Esophagus muscularis mucosa (tissue), 4 donors: ENCODE results near the gene MAGI1.

Experiments used
- CTCF ChIP-seq, 3 experiments: fragments of 200-600 bp in 2 of 3; fragments of 450-650 bp in 1 of 3; sonication (generic) in 2 of 3; IDR thresholded peaks; one replicate each; pipeline ENCODE4 v1.5.1; 2017 to 2019; ENCODE audit warnings: antibody characterized with exemption in 3 of 3, mild to moderate bottlenecking in 2 of 3, moderate library complexity in 1 of 3
- EP300 ChIP-seq: sonication (generic); formaldehyde crosslinking; IDR thresholded peaks from one replicate; pipeline ENCODE4 v1.6.1; 2017; ENCODE audit warnings: antibody characterized with exemption
- POLR2A ChIP-seq: fragments of 450-650 bp; IDR thresholded peaks from one replicate; pipeline ENCODE4 v1.6.1; 2017; ENCODE audit warnings: antibody characterized with exemption, moderate library complexity, mild to moderate bottlenecking, low read depth
- POLR2AphosphoS5 ChIP-seq, 2 donors: sonication (generic); formaldehyde crosslinking; IDR thresholded peaks; one replicate each; pipeline ENCODE4 v1.6.1; 2017; ENCODE audit warnings: antibody characterized with exemption in 2 of 2

- TF ChIP-seq CTCF (IDR thresholded peaks at IDR 0.05) (no peak), POLR2A (no peak), POLR2AphosphoS5 (IDR thresholded peaks at IDR 0.05) (no peak), EP300 (no peak)
Observed at GRCh38 chr3:66017591-66017990, 21.1 kb downstream of the MAGI1 start.
